ENCODE data around the gene AFP. TPM values are rescaled to one million over a fixed set of nuclear protein-coding genes. Genes with fewer than 3 reads are reported as not detected.

Gene AFP
- total and polyA plus RNA-seq, 8 donors: 0.40 to 1.5 TPM; not detected in 6

GRCh38 chr4:73413294-73413755, 22.7 kb upstream of the AFP start:
- Histone ChIP-seq H3K27ac (no peak overlapping the region), H3K36me3 (peaks cover 2 to 32% (median 3%) of the 10 kb centered on the region in 3 donors), H3K27me3 (no peaks in the 10 kb centered on the region), H3K4me3 (no peak overlapping the region), H3K9me3 (no peaks in the 10 kb centered on the region), H3K4me1 (peaks cover 0 to 6% (median 2%) of the 10 kb centered on the region in 3 donors)
- no peak for DNase-seq
- ATAC-seq: no peak
- FAIRE-seq: no peak
- intact Hi-C loops (cut with DNase I): no loop called here
- 60 to 72% methylated on average over 4 of the region's 4 CpGs for WGBS, 2 donors
- no peak for TF ChIP-seq CTCF (IDR thresholded peaks at IDR 0.05)

GRCh38 chr4:73414936-73415271, 21.1 kb upstream of the AFP start:
- FAIRE-seq (no peak), ATAC-seq (no peak), DNase-seq (no peak)
- no peak overlapping the region for H3K4me3 ChIP-seq
- TF ChIP-seq CTCF (IDR thresholded peaks at IDR 0.05): no peak
- H3K36me3 ChIP-seq: peaks cover 0 to 28% (median 3%) of the 10 kb centered on the region in 3 donors
- H3K4me1 ChIP-seq: no peaks in the 10 kb centered on the region
- no peaks in the 10 kb centered on the region for H3K27me3 ChIP-seq
- intact Hi-C loops (cut with DNase I): no loop called here
- H3K27ac ChIP-seq: no peak overlapping the region
- no peaks in the 10 kb centered on the region for H3K9me3 ChIP-seq
- 77 to 86% methylated on average over 2 of the region's 2 CpGs for WGBS, 2 donors

GRCh38 chr4:73415807-73416238, 20.2 kb upstream of the AFP start:
- no peak overlapping the region for H3K4me3 ChIP-seq
- 88 to 89% methylated on average over 2 of the region's 2 CpGs for WGBS, 2 donors
- H3K9me3 ChIP-seq: no peaks in the 10 kb centered on the region
- H3K4me1 ChIP-seq: no peaks in the 10 kb centered on the region
- intact Hi-C loops (cut with DNase I): no loop called here
- FAIRE-seq (no peak), DNase-seq (no peak), ATAC-seq (no peak)
- peaks cover 0 to 23% (median 3%) of the 10 kb centered on the region in 3 donors for H3K36me3 ChIP-seq
- no peaks in the 10 kb centered on the region for H3K27me3 ChIP-seq
- TF ChIP-seq CTCF (IDR thresholded peaks at IDR 0.05): no peak
- no peak overlapping the region for H3K27ac ChIP-seq

GRCh38 chr4:73416423-73417087, 19.5 kb upstream of the AFP start:
- no peaks in the 10 kb centered on the region for H3K27me3 ChIP-seq
- no peak for TF ChIP-seq CTCF (IDR thresholded peaks at IDR 0.05)
- H3K36me3 ChIP-seq: peaks cover 0 to 23% (median 3%) of the 10 kb centered on the region in 3 donors
- 54 to 60% methylated on average over 2 of the region's 2 CpGs for WGBS, 2 donors
- H3K9me3 ChIP-seq: no peaks in the 10 kb centered on the region
- intact Hi-C loops (cut with DNase I): no loop called here
- ATAC-seq (no peak), FAIRE-seq (no peak), DNase-seq (no peak)
- H3K4me3 ChIP-seq: no peak overlapping the region
- H3K4me1 ChIP-seq: no peaks in the 10 kb centered on the region
- no peak overlapping the region for H3K27ac ChIP-seq

GRCh38 chr4:73417342-73417741, 18.7 kb upstream of the AFP start:
- DNase-seq (no peak), FAIRE-seq (no peak), ATAC-seq (no peak)
- no peak overlapping the region for H3K27ac ChIP-seq
- no peaks in the 10 kb centered on the region for H3K9me3 ChIP-seq
- H3K36me3 ChIP-seq: peaks cover 0 to 23% (median 3%) of the 10 kb centered on the region in 3 donors
- intact Hi-C loops (cut with DNase I): no loop called here
- no peaks in the 10 kb centered on the region for H3K27me3 ChIP-seq
- no peaks in the 10 kb centered on the region for H3K4me1 ChIP-seq
- no peak for TF ChIP-seq CTCF (IDR thresholded peaks at IDR 0.05)
- H3K4me3 ChIP-seq: no peak overlapping the region
- 91 to 92% methylated on average over 2 of the region's 2 CpGs for WGBS, 2 donors

Data from pancreas (tissue), 10 donors.